HG02763 (cell line): ENCODE measurements around the gene CFAP73.
"Not testable (repeated sequence)": the region's sequence is repeated elsewhere in the genome, so short reads cannot be mapped to it uniquely, and the experiment has no call there.

ENCODE experiments used
- ATAC-seq: cut with Tn5 transposase; IDR thresholded peaks from one replicate; pipeline ENCODE4 v1.9.1; 2021; ENCODE audit warnings: mild to moderate bottlenecking, moderate library complexity; ENCODE audit not compliant: unreplicated experiment

The CFAP73 gene

GRCh38 chr12:113149361-113150150, at the start of gene CFAP73:
TSS of gene CFAP73 (plus strand) at chr12:113149724. CDS start at chr12:113149858, 134 bp downstream.
- no peak for ATAC-seq

GRCh38 chr12:113099764-113100163, 49.8 kb upstream of the CFAP73 start:
- no peak for ATAC-seq

- ATAC-seq = no peak
Measured at GRCh38 chr12:113101751-113102150, 47.8 kb upstream of the CFAP73 start.

- no peak for ATAC-seq
Measured at GRCh38 chr12:113102811-113103210, 46.7 kb upstream of the CFAP73 start.

- ATAC-seq = no peak
Measured at GRCh38 chr12:113103756-113104450, 45.6 kb upstream of the CFAP73 start.

GRCh38 chr12:113104953-113105510, 44.5 kb upstream of the CFAP73 start:
- no peak for ATAC-seq

- ATAC-seq = no peak
Measured at GRCh38 chr12:113105606-113106271, 43.8 kb upstream of the CFAP73 start.

GRCh38 chr12:113106361-113106760, 43.2 kb upstream of the CFAP73 start:
- no peak for ATAC-seq

GRCh38 chr12:113108308-113108707, 41.2 kb upstream of the CFAP73 start:
- no peak for ATAC-seq

GRCh38 chr12:113109360-113109759, 40.2 kb upstream of the CFAP73 start:
- no peak for ATAC-seq

- ATAC-seq = no peak
Measured at GRCh38 chr12:113109872-113110599, 39.5 kb upstream of the CFAP73 start.

- no peak for ATAC-seq
Measured at GRCh38 chr12:113111247-113111646, 38.3 kb upstream of the CFAP73 start.

GRCh38 chr12:113112043-113112899, 37.3 kb upstream of the CFAP73 start:
- no peak for ATAC-seq

GRCh38 chr12:113113397-113113796, 36.1 kb upstream of the CFAP73 start:
- no peak for ATAC-seq

- ATAC-seq = no peak
Measured at GRCh38 chr12:113114447-113115178, 34.9 kb upstream of the CFAP73 start.

- no peak for ATAC-seq
Measured at GRCh38 chr12:113115455-113116126, 33.9 kb upstream of the CFAP73 start.

- no peak for ATAC-seq
Measured at GRCh38 chr12:113116875-113117274, 32.6 kb upstream of the CFAP73 start.

- not testable (repeated sequence) for ATAC-seq
Measured at GRCh38 chr12:113117684-113118083, 31.8 kb upstream of the CFAP73 start.

GRCh38 chr12:113118142-113118541, 31.4 kb upstream of the CFAP73 start:
- ATAC-seq = no peak
